SK-N-MC (cell line): ENCODE results near the gene DNASE2.

Source experiments
- EZH2 ChIP-seq: fragments of 200-600 bp; sonication (generic); IDR thresholded peaks from one replicate; pipeline ENCODE4 v1.6.1; 2017; ENCODE audit warnings: antibody characterized with exemption
- POLR2AphosphoS5 ChIP-seq: IDR thresholded peaks from 2 replicates; pipeline ENCODE4 v1.6.1; 2012; ENCODE audit warnings: mild to moderate bottlenecking, low read depth, low read length, borderline replicate concordance

DNA sequence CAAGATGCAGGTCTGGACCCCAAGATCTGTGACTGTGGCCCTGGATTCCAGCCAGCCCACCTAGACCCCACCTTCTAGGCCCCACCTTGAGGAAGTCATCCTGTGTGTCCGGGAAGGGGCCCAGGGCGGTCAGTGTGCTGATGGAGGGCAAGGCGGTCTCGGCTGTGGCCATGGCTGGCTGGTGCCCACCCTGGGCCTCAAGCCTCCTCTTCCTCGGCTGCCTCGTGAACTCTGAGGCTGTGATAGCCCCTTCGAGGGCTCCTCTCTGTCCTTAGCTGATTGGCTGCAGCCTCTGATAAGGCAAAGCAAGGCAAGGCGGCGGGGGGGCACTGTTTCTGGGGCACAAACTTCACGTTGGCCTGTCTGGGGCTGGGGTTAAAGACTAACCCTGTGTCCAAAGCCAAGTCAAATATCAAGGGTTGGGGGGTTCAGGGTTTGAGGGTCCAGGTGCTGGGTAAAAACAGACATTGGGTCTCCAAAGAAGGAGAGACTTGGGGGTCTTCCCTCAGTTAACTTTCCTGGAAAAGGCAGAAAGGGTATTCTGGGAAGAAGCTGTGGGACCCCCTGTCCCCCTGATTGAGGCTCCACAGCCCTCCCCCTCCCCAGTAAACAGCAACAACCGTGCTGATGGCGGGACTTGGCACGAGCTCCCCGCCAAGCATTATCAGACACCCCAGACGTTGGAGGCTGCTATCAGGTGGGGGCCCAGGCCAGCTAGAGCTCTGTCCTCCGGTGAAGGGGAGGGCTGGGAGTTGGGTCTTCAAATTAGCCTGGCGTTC, 5.9 kb upstream of the DNASE2 start, which contains the start of gene KLF1:
- TF ChIP-seq POLR2AphosphoS5 (no peak), EZH2 (no peak)
